NAMALWA (cell line): Measurements from ENCODE around the gene MGAT5.

Experiments used
- DNase-seq: peaks from one replicate; pipeline ENCODE4 v3.0.0-alpha.2; 2015; ENCODE audit warnings: low spot score

MGAT5 gene

GRCh38 chr2:134231965-134232340 is 21.9 kb upstream of the MGAT5 start:
- no peak for DNase-seq

- peak; percentile 37 for DNase-seq
These were observed 21.4 kb upstream of the MGAT5 start for GRCh38 chr2:134232461-134232860.

- peak; percentile 67 for DNase-seq
These were observed 20.8 kb upstream of the MGAT5 start for GRCh38 chr2:134232868-134233727.

GRCh38 chr2:134233728-134234136 is 20.1 kb upstream of the MGAT5 start:
- DNase-seq = peak; percentile 72

GRCh38 chr2:134234535-134234934 is 19.3 kb upstream of the MGAT5 start:
- peak; percentile 27 for DNase-seq

- no peak for DNase-seq
These were observed 18.2 kb upstream of the MGAT5 start for GRCh38 chr2:134235510-134236144.

GRCh38 chr2:134238371-134238770 is 15.5 kb upstream of the MGAT5 start:
- DNase-seq = no peak

GRCh38 chr2:134240061-134240460 is 13.8 kb upstream of the MGAT5 start:
- no peak for DNase-seq

- no peak for DNase-seq
These were observed 12.0 kb upstream of the MGAT5 start for GRCh38 chr2:134241911-134242310.

- no peak for DNase-seq
These were observed 10.6 kb upstream of the MGAT5 start for GRCh38 chr2:134243244-134243643.

- DNase-seq = no peak
These were observed 9.8 kb upstream of the MGAT5 start for GRCh38 chr2:134244086-134244485.

- no peak for DNase-seq
These were observed 9.3 kb upstream of the MGAT5 start for GRCh38 chr2:134244587-134244986.

- peak; percentile 74 for DNase-seq
These were observed 8.4 kb upstream of the MGAT5 start for GRCh38 chr2:134245340-134245984.

GRCh38 chr2:134246154-134246874 is 7.6 kb upstream of the MGAT5 start:
- no peak for DNase-seq

- DNase-seq = no peak
These were observed 6.2 kb upstream of the MGAT5 start for GRCh38 chr2:134247679-134248078.

- no peak for DNase-seq
These were observed 5.0 kb upstream of the MGAT5 start for GRCh38 chr2:134248913-134249312.

- no peak for DNase-seq
These were observed 4.1 kb upstream of the MGAT5 start for GRCh38 chr2:134249755-134250154.

GRCh38 chr2:134250840-134251461 is 2.9 kb upstream of the MGAT5 start:
- DNase-seq = no peak

GRCh38 chr2:134252092-134252750 is 1.7 kb upstream of the MGAT5 start:
- DNase-seq = peak; percentile 37

- no peak for DNase-seq
These were observed 661 bp upstream of the MGAT5 start for GRCh38 chr2:134253117-134253704.

- DNase-seq = no peak
These were observed 952 bp downstream of the MGAT5 start for GRCh38 chr2:134254824-134255223.
